Mucosa of rectum (tissue), 2 donors: ENCODE results near the gene CCDC127.

Source experiments
- H3K27ac ChIP-seq, 2 donors: one replicate each; pipeline ENCODE4 v1.7.0; 2013; ENCODE audit warnings: inconsistent platforms in 2 of 2, low read depth in 2 of 2, low read length in 2 of 2
- H3K27me3 ChIP-seq, 2 donors: one replicate each; pipeline ENCODE4 v1.7.0; 2013; ENCODE audit warnings: low read length in 2 of 2; ENCODE audit not compliant: control insufficient read depth in 2 of 2, insufficient read depth in 2 of 2
- H3K36me3 ChIP-seq, 2 donors: one replicate each; pipeline ENCODE4 v1.7.0; 2013; ENCODE audit warnings: low read length in 2 of 2; ENCODE audit not compliant: control insufficient read depth in 2 of 2, insufficient read depth in 2 of 2
- H3K4me1 ChIP-seq, 2 donors: one replicate each; pipeline ENCODE4 v1.7.0; 2013; ENCODE audit warnings: low read length in 2 of 2, mild to moderate bottlenecking in 1 of 2; ENCODE audit not compliant: control insufficient read depth in 2 of 2, insufficient read depth in 2 of 2
- H3K4me3 ChIP-seq, 2 donors: one replicate each; pipeline ENCODE4 v1.7.0; 2013; ENCODE audit warnings: low read length in 2 of 2
- H3K9ac ChIP-seq, 2 donors: one replicate each; pipeline ENCODE4 v1.7.0; 2013; ENCODE audit warnings: low read length in 2 of 2, low read depth in 1 of 2, mild to moderate bottlenecking in 1 of 2
- H3K9me3 ChIP-seq, 2 donors: one replicate each; pipeline ENCODE4 v1.7.0; 2013; ENCODE audit warnings: low read length in 2 of 2; ENCODE audit not compliant: control insufficient read depth in 2 of 2
- donor health status: healthy.
- donor health status: Normal muscosa, but diverticular disease.

CCDC127 gene

DNA sequence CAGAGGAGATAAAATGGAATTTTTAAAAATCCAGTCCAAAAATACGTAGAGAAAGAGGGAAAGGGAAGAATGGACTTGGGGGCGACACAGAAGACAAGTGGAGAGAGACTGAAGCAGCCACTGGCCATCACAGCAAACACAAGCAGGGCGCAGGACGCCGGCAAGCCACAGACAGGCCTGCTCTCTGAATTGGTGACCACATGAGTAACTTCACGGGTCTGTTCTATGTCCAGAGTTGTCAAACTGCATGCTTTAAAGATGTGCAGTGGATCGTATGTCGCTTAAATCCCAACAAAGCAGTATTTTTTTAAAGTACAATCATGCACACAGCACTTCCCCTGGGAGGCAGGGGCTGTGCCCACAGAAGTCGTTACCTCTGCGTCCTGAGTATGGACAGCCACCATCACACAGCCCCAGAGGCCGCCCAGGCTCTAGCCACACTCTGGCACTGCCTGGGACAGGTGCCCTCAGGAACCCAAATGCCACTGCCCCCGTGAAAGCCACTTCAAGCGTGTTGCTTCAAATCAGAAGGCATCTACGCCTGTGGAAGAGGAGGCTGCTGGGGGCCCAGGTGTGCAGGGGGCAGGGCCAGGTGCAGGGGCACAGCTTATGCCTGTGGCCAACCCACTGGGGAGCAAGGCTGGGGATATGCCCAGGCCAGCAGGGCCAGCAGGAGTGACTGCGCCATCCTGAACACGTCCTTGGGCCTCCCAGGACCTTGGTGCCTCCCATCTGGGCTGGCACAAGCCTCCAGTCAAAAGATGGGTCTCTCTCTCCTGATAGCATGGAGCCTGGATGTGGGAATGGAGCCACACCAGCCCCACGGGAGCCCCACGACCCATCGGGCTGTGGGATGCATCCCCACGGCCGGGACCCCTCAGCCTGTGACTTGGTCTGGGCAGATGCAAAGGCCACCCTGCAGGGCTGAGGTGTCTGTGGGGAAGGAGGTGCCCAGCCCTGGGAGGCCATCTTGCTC, 32.6 kb downstream of the CCDC127 start:
- Histone ChIP-seq H3K36me3 (no peaks in the 10 kb centered on the region), H3K27me3 (peaks cover 0 to 1% of the 10 kb centered on the region in 2 donors), H3K9me3 (no peaks in the 10 kb centered on the region), H3K27ac (no peak overlapping the region), H3K4me3 (no peak overlapping the region), H3K9ac (no peak overlapping the region), H3K4me1 (peaks cover 5 to 7% of the 10 kb centered on the region in 2 donors)

DNA sequence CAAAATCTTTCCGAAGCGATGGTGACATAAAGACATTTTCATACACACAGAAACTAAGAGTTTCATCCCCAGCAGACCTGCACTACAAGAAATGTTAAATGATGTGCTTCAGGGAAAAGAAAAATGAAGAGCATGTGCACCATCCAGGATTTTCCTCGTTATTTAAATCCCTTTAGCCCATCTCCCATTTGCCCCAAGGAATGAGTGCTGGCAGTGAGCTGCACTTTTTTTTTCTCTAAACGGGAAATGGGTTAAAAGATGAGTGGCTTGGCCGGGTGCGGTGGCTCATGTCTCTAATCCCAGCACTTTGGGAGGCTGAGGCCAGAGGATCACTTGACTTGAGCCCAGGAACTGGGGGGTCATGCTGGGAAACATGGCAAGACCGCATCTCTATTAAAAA, 33.5 kb downstream of the CCDC127 start:
- no peak overlapping the region for H3K4me3 ChIP-seq
- H3K9ac ChIP-seq: no peak overlapping the region
- no peaks in the 10 kb centered on the region for H3K36me3 ChIP-seq
- H3K9me3 ChIP-seq: no peaks in the 10 kb centered on the region
- H3K27me3 ChIP-seq: peaks cover 0 to 2% of the 10 kb centered on the region in 2 donors
- peaks cover 5 to 7% of the 10 kb centered on the region in 2 donors for H3K4me1 ChIP-seq
- no peak overlapping the region for H3K27ac ChIP-seq

DNA sequence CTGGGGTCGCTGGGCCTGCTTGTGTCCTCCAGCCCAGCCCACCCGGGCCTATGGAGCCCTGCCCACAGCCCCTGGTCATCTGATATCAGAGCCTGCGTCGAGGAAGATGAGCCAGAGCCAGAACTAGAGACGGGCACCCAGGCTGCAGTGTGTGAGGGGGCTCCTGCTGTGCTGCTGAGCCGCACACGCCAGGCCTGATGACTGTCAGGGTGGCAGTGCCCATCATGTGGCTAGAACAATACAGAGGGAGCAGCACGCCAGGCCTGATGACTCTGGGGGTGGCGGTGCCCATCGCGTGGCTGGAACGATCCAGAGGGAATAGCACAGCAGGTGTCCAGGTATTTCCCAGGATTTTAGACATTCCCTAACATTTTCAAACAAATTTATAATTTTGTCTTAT, 35.8 kb downstream of the CCDC127 start:
- Histone ChIP-seq H3K4me3 (no peak overlapping the region), H3K27ac (no peak overlapping the region), H3K9ac (no peak overlapping the region), H3K27me3 (peaks cover 0 to 2% of the 10 kb centered on the region in 2 donors), H3K9me3 (no peaks in the 10 kb centered on the region), H3K36me3 (no peaks in the 10 kb centered on the region), H3K4me1 (no peaks in the 10 kb centered on the region)

DNA sequence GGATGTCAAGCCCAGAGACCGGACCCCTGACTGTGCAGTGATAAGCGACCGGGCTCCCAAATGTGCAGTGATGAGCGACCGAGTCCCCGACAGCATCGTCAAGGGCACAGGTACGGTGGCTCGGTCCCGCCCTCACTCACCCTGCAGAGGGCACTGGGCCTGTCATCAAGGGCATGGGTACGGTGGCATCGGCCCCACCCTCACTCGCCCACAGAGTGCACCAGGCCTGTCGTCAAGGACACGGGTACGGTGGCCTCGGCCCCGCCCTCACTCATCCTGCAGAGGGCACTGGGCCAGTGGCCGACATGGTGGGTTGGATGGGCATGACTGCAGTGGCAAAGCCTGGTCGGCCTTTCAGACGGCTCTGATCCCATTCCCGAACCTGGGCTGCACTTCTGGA, 36.4 kb downstream of the CCDC127 start:
- no peak overlapping the region for H3K4me3 ChIP-seq
- H3K9ac ChIP-seq: no peak overlapping the region
- H3K9me3 ChIP-seq: no peaks in the 10 kb centered on the region
- H3K27ac ChIP-seq: no peak overlapping the region
- H3K4me1 ChIP-seq: no peaks in the 10 kb centered on the region
- no peaks in the 10 kb centered on the region for H3K36me3 ChIP-seq
- H3K27me3 ChIP-seq: peaks cover 0 to 2% of the 10 kb centered on the region in 2 donors

DNA sequence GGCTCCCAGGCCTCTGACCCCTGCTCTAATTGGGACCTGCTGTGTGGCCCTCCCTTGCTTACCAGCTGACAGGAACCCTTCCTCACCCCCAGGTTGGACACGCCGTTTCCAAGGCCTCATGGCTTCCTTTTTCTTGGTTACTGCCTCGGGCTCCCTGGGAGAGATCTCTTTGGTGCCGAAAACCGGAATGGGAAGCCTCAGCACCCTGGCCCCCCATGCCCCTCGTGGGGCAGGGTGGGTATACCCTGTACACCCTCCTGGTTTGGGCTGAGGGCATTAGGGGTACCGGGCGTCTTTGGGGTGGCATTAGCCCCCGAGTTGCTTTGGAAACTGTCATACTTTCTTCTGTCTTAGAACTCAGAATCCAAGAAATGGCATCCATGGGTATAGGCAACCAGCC, 36.8 kb downstream of the CCDC127 start:
- Histone ChIP-seq H3K4me1 (no peaks in the 10 kb centered on the region), H3K9ac (no peak overlapping the region), H3K36me3 (no peaks in the 10 kb centered on the region)

DNA sequence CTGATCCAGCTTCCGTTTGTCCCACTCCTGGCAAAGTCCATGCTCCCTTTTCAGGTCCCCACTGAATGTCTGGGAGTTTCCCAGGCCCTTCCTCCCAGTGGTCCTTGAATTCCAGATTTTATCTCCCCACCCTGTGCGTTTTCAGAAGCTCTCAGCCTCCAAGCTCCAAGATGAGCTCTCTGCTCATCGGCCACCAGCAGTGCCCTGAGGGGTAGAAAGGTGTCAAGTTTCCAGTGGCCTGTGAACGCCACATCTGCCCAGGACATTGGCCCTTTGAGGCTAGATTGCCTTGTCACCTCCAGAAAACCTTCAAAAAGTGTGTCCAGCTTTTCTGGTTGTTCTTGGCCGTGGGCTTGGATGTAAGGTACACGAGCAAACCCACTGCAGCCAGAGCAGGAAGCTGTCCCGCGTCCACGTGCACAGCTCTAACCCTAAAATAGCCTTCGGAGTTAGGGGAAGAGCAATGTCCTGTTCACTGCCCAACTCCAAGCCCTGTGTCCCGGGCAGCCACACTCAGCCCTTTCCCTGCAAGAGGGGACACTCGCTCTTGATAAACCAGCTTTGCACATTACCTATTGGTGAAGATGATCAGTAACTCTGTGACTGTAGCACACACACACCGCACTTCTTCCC, 37.6 kb downstream of the CCDC127 start:
- Histone ChIP-seq H3K4me3 (no peak overlapping the region), H3K36me3 (no peaks in the 10 kb centered on the region), H3K9ac (no peak overlapping the region), H3K4me1 (no peaks in the 10 kb centered on the region), H3K9me3 (no peaks in the 10 kb centered on the region), H3K27me3 (peaks cover 0 to 2% of the 10 kb centered on the region in 2 donors), H3K27ac (no peak overlapping the region)

More for the DNA sequence above, 36.8 kb downstream of the CCDC127 start:
- H3K27ac ChIP-seq: no peak overlapping the region
- no peaks in the 10 kb centered on the region for H3K9me3 ChIP-seq
- no peak overlapping the region for H3K4me3 ChIP-seq
- H3K27me3 ChIP-seq: peaks cover 0 to 2% of the 10 kb centered on the region in 2 donors

DNA sequence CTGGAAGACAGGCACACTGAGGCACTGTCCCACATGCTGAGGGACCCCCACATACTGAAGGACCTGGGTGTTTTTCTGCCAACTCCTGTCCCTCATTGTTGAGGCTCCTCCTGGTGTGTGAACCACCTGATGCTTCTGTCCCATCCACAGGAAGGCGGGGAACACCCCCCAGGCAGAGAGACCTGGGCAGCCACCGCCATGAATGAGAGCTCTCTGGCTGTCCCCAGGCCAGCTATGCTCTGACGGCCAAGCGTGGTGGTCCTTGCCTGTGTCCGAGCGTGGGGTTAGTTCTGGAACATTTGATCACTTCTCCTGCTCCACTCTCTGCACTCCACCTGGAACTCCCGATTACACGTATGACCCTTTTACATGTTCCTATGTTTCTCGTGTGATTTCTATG, 38.6 kb downstream of the CCDC127 start:
- Histone ChIP-seq H3K27me3 (peaks cover 0 to 2% of the 10 kb centered on the region in 2 donors), H3K9me3 (no peaks in the 10 kb centered on the region), H3K4me3 (no peak overlapping the region), H3K4me1 (no peaks in the 10 kb centered on the region), H3K9ac (no peak overlapping the region), H3K36me3 (no peaks in the 10 kb centered on the region), H3K27ac (no peak overlapping the region)

DNA sequence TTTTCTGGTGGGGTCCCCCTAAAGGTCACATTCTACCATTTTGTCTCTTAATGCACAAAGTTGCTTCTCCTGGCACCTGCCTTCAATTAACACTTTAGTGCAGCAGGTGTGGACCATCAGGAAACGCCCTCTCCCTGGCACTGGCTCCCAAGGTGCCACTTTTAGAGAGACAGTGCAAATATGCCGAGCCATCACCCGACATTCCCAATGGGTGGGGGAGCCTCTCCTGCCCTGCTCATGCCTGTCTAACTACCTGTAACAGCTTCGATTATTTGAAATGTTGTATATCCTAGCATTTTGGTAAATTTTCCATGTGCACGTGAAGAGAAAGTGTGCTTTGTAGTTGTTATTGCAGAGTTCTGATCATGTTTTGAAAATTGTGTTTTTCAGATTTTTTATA, 39.8 kb downstream of the CCDC127 start:
- Histone ChIP-seq H3K27ac (no peak overlapping the region), H3K36me3 (no peaks in the 10 kb centered on the region), H3K9ac (no peak overlapping the region)

DNA sequence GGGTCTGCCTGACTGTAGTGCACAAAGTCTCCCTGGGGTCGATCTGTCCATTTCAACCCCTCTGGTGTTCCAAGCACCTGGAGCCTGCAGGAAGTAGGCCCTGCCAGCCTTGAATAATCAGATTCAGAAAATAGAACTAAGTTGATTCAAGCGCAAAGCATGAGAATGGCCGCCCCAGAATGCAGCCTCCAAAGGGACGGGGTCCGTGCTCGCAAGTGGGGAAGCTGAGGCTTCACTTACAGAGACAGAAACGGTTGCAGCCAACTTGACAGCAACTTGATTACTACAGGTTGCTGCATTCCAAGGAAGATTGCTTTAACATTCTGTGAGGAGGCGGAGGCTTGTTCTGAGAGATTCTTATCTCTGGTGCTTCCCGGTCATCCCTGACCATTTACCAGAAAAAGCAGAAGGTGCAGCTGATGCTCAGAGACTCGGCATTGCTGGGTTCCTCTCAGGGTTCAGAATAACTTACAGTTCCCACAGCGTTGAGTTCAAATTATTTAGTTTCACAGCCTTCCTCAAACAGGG, 41.6 kb downstream of the CCDC127 start:
- no peak overlapping the region for H3K4me3 ChIP-seq
- H3K9ac ChIP-seq: no peak overlapping the region
- H3K36me3 ChIP-seq: no peaks in the 10 kb centered on the region
- no peak overlapping the region for H3K27ac ChIP-seq
- H3K9me3 ChIP-seq: no peaks in the 10 kb centered on the region
- H3K4me1 ChIP-seq: no peaks in the 10 kb centered on the region
- peaks cover 2 to 7% of the 10 kb centered on the region in 2 donors for H3K27me3 ChIP-seq

More for the DNA sequence above, 39.8 kb downstream of the CCDC127 start:
- H3K27me3 ChIP-seq: peaks cover 2 to 7% of the 10 kb centered on the region in 2 donors
- no peak overlapping the region for H3K4me3 ChIP-seq
- no peaks in the 10 kb centered on the region for H3K4me1 ChIP-seq
- H3K9me3 ChIP-seq: no peaks in the 10 kb centered on the region

DNA sequence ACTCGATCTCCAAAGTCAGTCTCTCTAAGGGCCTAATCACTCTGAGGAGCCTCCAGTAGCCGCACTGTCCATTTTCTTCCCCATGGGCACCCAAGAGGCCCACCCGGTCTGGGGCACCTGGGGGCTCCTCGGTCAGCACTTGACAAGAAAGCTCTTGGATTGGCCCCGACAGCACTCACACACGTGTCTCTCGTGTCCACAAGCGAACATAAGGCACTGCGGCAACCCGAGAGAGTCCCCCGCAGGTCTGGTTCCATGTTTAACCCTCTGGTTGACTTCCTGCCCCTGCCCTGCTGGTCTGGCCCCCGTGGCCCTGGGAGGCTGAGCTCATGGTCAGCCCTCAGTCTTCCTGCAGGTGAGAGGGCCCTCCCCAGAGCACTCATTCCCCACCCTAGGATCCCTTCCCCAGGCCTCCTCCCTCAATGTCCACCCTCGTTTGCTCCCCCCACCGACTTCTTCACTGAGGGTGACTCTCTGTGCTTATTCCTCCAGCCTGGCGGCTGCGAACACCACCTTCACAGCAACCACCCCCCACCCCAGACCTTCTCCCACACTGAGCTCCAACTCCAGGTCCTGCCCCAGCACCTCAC, 43.0 kb downstream of the CCDC127 start:
- no peak overlapping the region for H3K27ac ChIP-seq
- peaks cover 0 to 7% of the 10 kb centered on the region in 2 donors for H3K27me3 ChIP-seq
- H3K9me3 ChIP-seq: no peaks in the 10 kb centered on the region
- no peaks in the 10 kb centered on the region for H3K36me3 ChIP-seq
- no peaks in the 10 kb centered on the region for H3K4me1 ChIP-seq
- H3K4me3 ChIP-seq: no peak overlapping the region
- H3K9ac ChIP-seq: no peak overlapping the region
